ENCODE data around the gene OR8B4.

Gene OR8B4

GRCh38 chr11:124441519-124441918, 16.8 kb upstream of the OR8B4 start:
- DNase-seq (ENCODE audit: low spot score): no peak
- TF ChIP-seq CTCF (IDR thresholded peaks at IDR 0.05; ENCODE audit: extremely low read depth, missing control alignments): no peak

GRCh38 chr11:124441081-124441480, 16.4 kb upstream of the OR8B4 start:
- no peak for DNase-seq (ENCODE audit: low spot score)

GRCh38 chr11:124440608-124441007, 15.9 kb upstream of the OR8B4 start:
- no peak for DNase-seq (ENCODE audit: low spot score)
- no peak for TF ChIP-seq CTCF (IDR thresholded peaks at IDR 0.05; ENCODE audit: extremely low read depth, missing control alignments)

More at GRCh38 chr11:124441081-124441480, 16.4 kb upstream of the OR8B4 start:
- no peak for TF ChIP-seq CTCF (IDR thresholded peaks at IDR 0.05; ENCODE audit: extremely low read depth, missing control alignments)

- DNase-seq (ENCODE audit: low spot score): no peak
- TF ChIP-seq CTCF (IDR thresholded peaks at IDR 0.05; ENCODE audit: extremely low read depth, missing control alignments): no peak
These were observed 10.0 kb upstream of the OR8B4 start for GRCh38 chr11:124434699-124435098.

GRCh38 chr11:124429599-124429998, 4.9 kb upstream of the OR8B4 start:
- no peak for TF ChIP-seq CTCF (IDR thresholded peaks at IDR 0.05; ENCODE audit: extremely low read depth, missing control alignments)
- DNase-seq (ENCODE audit: low spot score): no peak

GRCh38 chr11:124421043-124421442, 3.6 kb downstream of the OR8B4 start:
- no peak for TF ChIP-seq CTCF (IDR thresholded peaks at IDR 0.05; ENCODE audit: extremely low read depth, missing control alignments)
- DNase-seq (ENCODE audit: low spot score): no peak

- peak; percentile 57 for DNase-seq (ENCODE audit: low spot score)
- peak; percentile 64 for TF ChIP-seq CTCF (IDR thresholded peaks at IDR 0.05; ENCODE audit: extremely low read depth, missing control alignments)
These were observed 9.2 kb downstream of the OR8B4 start for GRCh38 chr11:124415356-124415923.
